GM23338 (cell line): ENCODE data around the gene OR10A2. TPM values are rescaled to one million over a fixed set of nuclear protein-coding genes. Genes with fewer than 3 reads are reported as not detected.

Experiments used
- ATAC-seq: fragments of 200-7000 bp; cut with Tn5 transposase; 3 replicates; pipeline ENCODE4 v1.9.1; 2020
- DNase-seq: peaks from one replicate; pipeline ENCODE4 v3.0.0-alpha.2; 2015; ENCODE audit warnings: low spot score
- H2AFZ ChIP-seq: fragments of 200-600 bp; sonication (generic); 2 replicates; pipeline ENCODE4 v1.8.0; 2016; ENCODE audit warnings: antibody characterized with exemption, mild to moderate bottlenecking, moderate library complexity
- H3F3A ChIP-seq: fragments of 200-600 bp; sonication (generic); replicated peaks from 2 replicates; pipeline ENCODE4 v1.8.0; 2017; ENCODE audit warnings: antibody characterized with exemption, mixed run types, low read depth
- H3K27ac ChIP-seq: fragments of 200-600 bp; sonication (generic); 2 replicates; pipeline ENCODE4 v1.6.1; 2016; ENCODE audit warnings: low read depth
- H3K27me3 ChIP-seq: fragments of 200-600 bp; sonication (generic); 2 replicates; pipeline ENCODE4 v1.8.0; 2016; ENCODE audit warnings: mild to moderate bottlenecking, mixed run types, moderate library complexity; ENCODE audit not compliant: insufficient read depth
- H3K36me3 ChIP-seq: fragments of 200-600 bp; sonication (generic); 2 replicates; pipeline ENCODE4 v1.8.0; 2016; ENCODE audit warnings: mild to moderate bottlenecking; ENCODE audit not compliant: insufficient read depth
- H3K4me1 ChIP-seq: fragments of 200-600 bp; sonication (generic); 2 replicates; pipeline ENCODE4 v1.8.0; 2016; ENCODE audit warnings: mild to moderate bottlenecking, moderate library complexity; ENCODE audit not compliant: insufficient read depth
- H3K4me2 ChIP-seq: fragments of 200-600 bp; sonication (generic); 2 replicates; pipeline ENCODE4 v1.7.1; 2017; ENCODE audit warnings: mixed run types
- H3K4me3 ChIP-seq: fragments of 200-600 bp; sonication (generic); 2 replicates; pipeline ENCODE4 v1.6.1; 2016; ENCODE audit warnings: mixed run types
- H3K79me2 ChIP-seq: fragments of 200-600 bp; sonication (generic); replicated peaks from 2 replicates; pipeline ENCODE4 v1.8.0; 2017; ENCODE audit warnings: mild to moderate bottlenecking; ENCODE audit not compliant: insufficient read depth
- H3K9me2 ChIP-seq: fragments of 200-600 bp; sonication (generic); 2 replicates; pipeline ENCODE4 v1.8.0; 2017; ENCODE audit not compliant: insufficient read depth
- H4K20me1 ChIP-seq: fragments of 200-600 bp; sonication (generic); replicated peaks from 2 replicates; pipeline ENCODE4 v1.8.0; 2017; ENCODE audit warnings: mild to moderate bottlenecking; ENCODE audit not compliant: insufficient read depth
- H3K27ac Mint-ChIP-seq: 2 replicates; pipeline ENCODE4 v1.8.0; 2020; ENCODE audit warnings: inconsistent platforms, mild to moderate bottlenecking, moderate library complexity, mixed read lengths
- H3K27me3 Mint-ChIP-seq: 3 replicates; pipeline ENCODE4 v1.8.0; 2022; ENCODE audit warnings: low read depth, mild to moderate bottlenecking, moderate library complexity, mixed read lengths, inconsistent platforms; ENCODE audit not compliant: insufficient read depth, poor library complexity
- H3K36me3 Mint-ChIP-seq: 3 replicates; pipeline ENCODE4 v1.8.0; 2021; ENCODE audit warnings: low read depth, mild to moderate bottlenecking, inconsistent platforms, moderate library complexity, mixed read lengths
- H3K4me1 Mint-ChIP-seq: 3 replicates; pipeline ENCODE4 v1.8.0; 2020; ENCODE audit warnings: mild to moderate bottlenecking, inconsistent platforms, mixed read lengths
- H3K4me3 Mint-ChIP-seq: 3 replicates; pipeline ENCODE4 v1.8.0; 2021; ENCODE audit warnings: moderate library complexity, mild to moderate bottlenecking, inconsistent platforms, mixed read lengths
- H3K9me3 Mint-ChIP-seq: 3 replicates; pipeline ENCODE4 v1.8.0; 2020; ENCODE audit warnings: moderate library complexity, mild to moderate bottlenecking, inconsistent platforms, mixed read lengths
- CREB1 ChIP-seq: fragments of 250-450 bp; sonication (Bioruptor Pico); IDR thresholded peaks from 2 replicates; pipeline ENCODE4 v1.5.0; 2020; ENCODE audit warnings: low read depth, mild to moderate bottlenecking, moderate library complexity
- CTCF ChIP-seq, 2 experiments: fragments of 200-600 bp in 1 of 2; sonication (generic) in 1 of 2; conservative IDR thresholded peaks; 2 replicates each; pipeline versions ENCODE4 v1.5.1 to v1.6.1; 2016 to 2017; ENCODE audit warnings: antibody characterized with exemption in 2 of 2, low read depth in 2 of 2, mild to moderate bottlenecking in 2 of 2, moderate library complexity in 1 of 2
- ETS1 ChIP-seq: IDR thresholded peaks from 2 replicates; pipeline ENCODE4 v1.6.1; 2016; ENCODE audit warnings: antibody characterized with exemption
- EZH2 ChIP-seq: fragments of 200-600 bp; sonication (generic); IDR thresholded peaks from one replicate; pipeline ENCODE4 v1.8.0; 2017; ENCODE audit warnings: antibody characterized with exemption, mild to moderate bottlenecking, low read depth; ENCODE audit not compliant: unreplicated experiment
- EZH2phosphoT487 ChIP-seq: fragments of 200-600 bp; sonication (generic); IDR thresholded peaks from one replicate; pipeline ENCODE4 v1.8.1; 2018; ENCODE audit warnings: antibody characterized with exemption; ENCODE audit not compliant: unreplicated experiment
- JUNB ChIP-seq: IDR thresholded peaks from one replicate; pipeline ENCODE4 v1.6.1; 2016; ENCODE audit warnings: antibody characterized with exemption; ENCODE audit not compliant: unreplicated experiment
- NANOG ChIP-seq: IDR thresholded peaks from 2 replicates; pipeline ENCODE4 v1.6.1; 2016; ENCODE audit warnings: antibody characterized with exemption, borderline replicate concordance
- POLR2AphosphoS5 ChIP-seq: IDR thresholded peaks from 2 replicates; pipeline ENCODE4 v1.6.1; 2016; ENCODE audit warnings: antibody characterized with exemption, low read depth
- STAT1 ChIP-seq: IDR thresholded peaks from one replicate; pipeline ENCODE4 v1.6.1; 2016; ENCODE audit warnings: antibody characterized with exemption; ENCODE audit not compliant: unreplicated experiment
- ZNF114 ChIP-seq: fragments of 250-450 bp; sonication (Bioruptor Pico); IDR thresholded peaks from 2 replicates; pipeline ENCODE4 v1.5.0; 2020; ENCODE audit warnings: mild to moderate bottlenecking, moderate library complexity
- ZNF331 ChIP-seq: fragments of 250-450 bp; sonication (Bioruptor Pico); IDR thresholded peaks from 2 replicates; pipeline ENCODE4 v1.5.0; 2020; ENCODE audit warnings: low read depth, mild to moderate bottlenecking, moderate library complexity
- polyA plus RNA-seq: library from polyadenylated mRNA; unstranded; fragments of >200 nt; fragmentation: Nextera tagmentation; extraction: Ambion mirVana; gene quantifications from 2 replicates; pipeline ENCODE4 v1.2.1, GENCODE V29; 2016
- total RNA-seq: library from RNA; depleted of rRNA; stranded (reverse); fragments of >200 nt; shearing (Covaris generic); gene quantifications from 2 replicates; pipeline ENCODE4 v1.2.3, GENCODE V29; 2014
- TF ChIP-seq, protein P1 (sequence below): fragments of 250-450 bp; sonication (Bioruptor Pico); IDR thresholded peaks from 2 replicates; pipeline ENCODE4 v1.5.0; 2020; ENCODE audit warnings: mild to moderate bottlenecking, moderate library complexity
- TF ChIP-seq, protein P2 (sequence below): IDR thresholded peaks from one replicate; pipeline ENCODE4 v1.6.1; 2018; ENCODE audit warnings: antibody characterized with exemption; ENCODE audit not compliant: unreplicated experiment

OR10A2 gene
- total and polyA plus RNA-seq, 2 experiments from 2014 or later = 0.27 TPM; not detected in 1

DNA sequence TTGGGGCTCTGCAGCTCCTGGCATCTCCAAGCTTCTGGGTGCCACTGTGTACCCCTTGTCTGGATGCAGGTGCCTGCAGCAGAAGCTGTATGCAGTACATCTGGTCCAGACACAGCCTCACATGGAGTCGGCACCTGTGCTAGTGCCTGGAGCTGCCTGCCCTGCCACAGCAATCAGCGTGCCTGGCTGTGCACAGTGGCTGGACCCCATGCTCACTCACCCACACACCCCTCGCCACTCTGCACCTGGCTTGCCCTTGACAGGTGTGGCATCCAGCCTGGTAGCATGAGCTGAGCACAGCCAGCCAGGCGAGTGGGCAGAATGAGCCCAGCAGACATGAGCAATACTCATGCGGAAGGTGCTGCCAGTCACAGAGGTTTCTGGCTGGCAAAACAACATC lies 43.9 kb upstream of the OR10A2 start:
- Histone ChIP-seq H3K79me2 (no peaks in the 10 kb centered on the region), H2AFZ (no peak overlapping the region), H3K4me3 (no peak overlapping the region), H3K27me3 (no peaks in the 10 kb centered on the region), H3K4me2 (no peak overlapping the region), H3K36me3 (no peaks in the 10 kb centered on the region), H3K4me1 (no peaks in the 10 kb centered on the region), H3K27ac (no peak overlapping the region), H4K20me1 (no peaks in the 10 kb centered on the region), H3K9me2 (no peaks in the 10 kb centered on the region), H3F3A (no peaks in the 10 kb centered on the region)
- TF ChIP-seq EZH2 (no peak), ETS1 (no peak), JUNB (no peak), STAT1 (no peak), CTCF (conservative IDR thresholded peaks at IDR 0.05; ENCODE audit: low read depth in 2 of 2) (no peak), CREB1 (CRISPR knock-in tag) (no peak), POLR2AphosphoS5 (no peak), ZNF331 (CRISPR knock-in tag) (no peak), NANOG (no peak), ZNF114 (CRISPR knock-in tag) (no peak), EZH2phosphoT487 (no peak)
- TF ChIP-seq, protein P1, sequence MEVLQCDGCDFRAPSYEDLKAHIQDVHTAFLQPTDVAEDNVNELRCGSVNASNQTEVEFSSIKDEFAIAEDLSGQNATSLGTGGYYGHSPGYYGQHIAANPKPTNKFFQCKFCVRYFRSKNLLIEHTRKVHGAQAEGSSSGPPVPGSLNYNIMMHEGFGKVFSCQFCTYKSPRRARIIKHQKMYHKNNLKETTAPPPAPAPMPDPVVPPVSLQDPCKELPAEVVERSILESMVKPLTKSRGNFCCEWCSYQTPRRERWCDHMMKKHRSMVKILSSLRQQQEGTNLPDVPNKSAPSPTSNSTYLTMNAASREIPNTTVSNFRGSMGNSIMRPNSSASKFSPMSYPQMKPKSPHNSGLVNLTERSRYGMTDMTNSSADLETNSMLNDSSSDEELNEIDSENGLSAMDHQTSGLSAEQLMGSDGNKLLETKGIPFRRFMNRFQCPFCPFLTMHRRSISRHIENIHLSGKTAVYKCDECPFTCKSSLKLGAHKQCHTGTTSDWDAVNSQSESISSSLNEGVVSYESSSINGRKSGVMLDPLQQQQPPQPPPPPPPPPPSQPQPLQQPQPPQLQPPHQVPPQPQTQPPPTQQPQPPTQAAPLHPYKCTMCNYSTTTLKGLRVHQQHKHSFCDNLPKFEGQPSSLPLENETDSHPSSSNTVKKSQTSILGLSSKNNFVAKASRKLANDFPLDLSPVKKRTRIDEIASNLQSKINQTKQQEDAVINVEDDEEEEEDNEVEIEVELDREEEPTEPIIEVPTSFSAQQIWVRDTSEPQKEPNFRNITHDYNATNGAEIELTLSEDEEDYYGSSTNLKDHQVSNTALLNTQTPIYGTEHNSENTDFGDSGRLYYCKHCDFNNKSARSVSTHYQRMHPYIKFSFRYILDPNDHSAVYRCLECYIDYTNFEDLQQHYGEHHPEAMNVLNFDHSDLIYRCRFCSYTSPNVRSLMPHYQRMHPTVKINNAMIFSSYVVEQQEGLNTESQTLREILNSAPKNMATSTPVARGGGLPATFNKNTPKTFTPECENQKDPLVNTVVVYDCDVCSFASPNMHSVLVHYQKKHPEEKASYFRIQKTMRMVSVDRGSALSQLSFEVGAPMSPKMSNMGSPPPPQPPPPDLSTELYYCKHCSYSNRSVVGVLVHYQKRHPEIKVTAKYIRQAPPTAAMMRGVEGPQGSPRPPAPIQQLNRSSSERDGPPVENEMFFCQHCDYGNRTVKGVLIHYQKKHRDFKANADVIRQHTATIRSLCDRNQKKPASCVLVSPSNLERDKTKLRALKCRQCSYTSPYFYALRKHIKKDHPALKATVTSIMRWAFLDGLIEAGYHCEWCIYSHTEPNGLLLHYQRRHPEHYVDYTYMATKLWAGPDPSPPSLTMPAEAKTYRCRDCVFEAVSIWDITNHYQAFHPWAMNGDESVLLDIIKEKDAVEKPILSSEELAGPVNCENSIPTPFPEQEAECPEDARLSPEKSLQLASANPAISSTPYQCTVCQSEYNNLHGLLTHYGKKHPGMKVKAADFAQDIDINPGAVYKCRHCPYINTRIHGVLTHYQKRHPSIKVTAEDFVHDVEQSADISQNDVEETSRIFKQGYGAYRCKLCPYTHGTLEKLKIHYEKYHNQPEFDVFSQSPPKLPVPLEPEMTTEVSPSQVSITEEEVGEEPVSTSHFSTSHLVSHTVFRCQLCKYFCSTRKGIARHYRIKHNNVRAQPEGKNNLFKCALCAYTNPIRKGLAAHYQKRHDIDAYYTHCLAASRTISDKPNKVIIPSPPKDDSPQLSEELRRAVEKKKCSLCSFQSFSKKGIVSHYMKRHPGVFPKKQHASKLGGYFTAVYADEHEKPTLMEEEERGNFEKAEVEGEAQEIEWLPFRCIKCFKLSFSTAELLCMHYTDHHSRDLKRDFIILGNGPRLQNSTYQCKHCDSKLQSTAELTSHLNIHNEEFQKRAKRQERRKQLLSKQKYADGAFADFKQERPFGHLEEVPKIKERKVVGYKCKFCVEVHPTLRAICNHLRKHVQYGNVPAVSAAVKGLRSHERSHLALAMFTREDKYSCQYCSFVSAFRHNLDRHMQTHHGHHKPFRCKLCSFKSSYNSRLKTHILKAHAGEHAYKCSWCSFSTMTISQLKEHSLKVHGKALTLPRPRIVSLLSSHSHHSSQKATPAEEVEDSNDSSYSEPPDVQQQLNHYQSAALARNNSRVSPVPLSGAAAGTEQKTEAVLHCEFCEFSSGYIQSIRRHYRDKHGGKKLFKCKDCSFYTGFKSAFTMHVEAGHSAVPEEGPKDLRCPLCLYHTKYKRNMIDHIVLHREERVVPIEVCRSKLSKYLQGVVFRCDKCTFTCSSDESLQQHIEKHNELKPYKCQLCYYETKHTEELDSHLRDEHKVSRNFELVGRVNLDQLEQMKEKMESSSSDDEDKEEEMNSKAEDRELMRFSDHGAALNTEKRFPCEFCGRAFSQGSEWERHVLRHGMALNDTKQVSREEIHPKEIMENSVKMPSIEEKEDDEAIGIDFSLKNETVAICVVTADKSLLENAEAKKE (CRISPR knock-in tag) = no peak
- TF ChIP-seq, protein P2, sequence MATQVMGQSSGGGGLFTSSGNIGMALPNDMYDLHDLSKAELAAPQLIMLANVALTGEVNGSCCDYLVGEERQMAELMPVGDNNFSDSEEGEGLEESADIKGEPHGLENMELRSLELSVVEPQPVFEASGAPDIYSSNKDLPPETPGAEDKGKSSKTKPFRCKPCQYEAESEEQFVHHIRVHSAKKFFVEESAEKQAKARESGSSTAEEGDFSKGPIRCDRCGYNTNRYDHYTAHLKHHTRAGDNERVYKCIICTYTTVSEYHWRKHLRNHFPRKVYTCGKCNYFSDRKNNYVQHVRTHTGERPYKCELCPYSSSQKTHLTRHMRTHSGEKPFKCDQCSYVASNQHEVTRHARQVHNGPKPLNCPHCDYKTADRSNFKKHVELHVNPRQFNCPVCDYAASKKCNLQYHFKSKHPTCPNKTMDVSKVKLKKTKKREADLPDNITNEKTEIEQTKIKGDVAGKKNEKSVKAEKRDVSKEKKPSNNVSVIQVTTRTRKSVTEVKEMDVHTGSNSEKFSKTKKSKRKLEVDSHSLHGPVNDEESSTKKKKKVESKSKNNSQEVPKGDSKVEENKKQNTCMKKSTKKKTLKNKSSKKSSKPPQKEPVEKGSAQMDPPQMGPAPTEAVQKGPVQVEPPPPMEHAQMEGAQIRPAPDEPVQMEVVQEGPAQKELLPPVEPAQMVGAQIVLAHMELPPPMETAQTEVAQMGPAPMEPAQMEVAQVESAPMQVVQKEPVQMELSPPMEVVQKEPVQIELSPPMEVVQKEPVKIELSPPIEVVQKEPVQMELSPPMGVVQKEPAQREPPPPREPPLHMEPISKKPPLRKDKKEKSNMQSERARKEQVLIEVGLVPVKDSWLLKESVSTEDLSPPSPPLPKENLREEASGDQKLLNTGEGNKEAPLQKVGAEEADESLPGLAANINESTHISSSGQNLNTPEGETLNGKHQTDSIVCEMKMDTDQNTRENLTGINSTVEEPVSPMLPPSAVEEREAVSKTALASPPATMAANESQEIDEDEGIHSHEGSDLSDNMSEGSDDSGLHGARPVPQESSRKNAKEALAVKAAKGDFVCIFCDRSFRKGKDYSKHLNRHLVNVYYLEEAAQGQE = no peak
- no peak for ATAC-seq
- Mint-ChIP-seq H3K9me3 (peaks cover 18% of the 10 kb centered on the region; the same call in 2 of the 3 replicates), H3K36me3 (peaks cover 10% of the 10 kb centered on the region), H3K27me3 (no peaks in the 10 kb centered on the region), H3K4me1 (peaks cover 4% of the 10 kb centered on the region; the same call in 1 of the 3 replicates), H3K27ac (no peak overlapping the region), H3K4me3 (no peak overlapping the region)
- no peak for DNase-seq
